Measurements from ENCODE around the gene FRMD4A.

FRMD4A gene

DNA sequence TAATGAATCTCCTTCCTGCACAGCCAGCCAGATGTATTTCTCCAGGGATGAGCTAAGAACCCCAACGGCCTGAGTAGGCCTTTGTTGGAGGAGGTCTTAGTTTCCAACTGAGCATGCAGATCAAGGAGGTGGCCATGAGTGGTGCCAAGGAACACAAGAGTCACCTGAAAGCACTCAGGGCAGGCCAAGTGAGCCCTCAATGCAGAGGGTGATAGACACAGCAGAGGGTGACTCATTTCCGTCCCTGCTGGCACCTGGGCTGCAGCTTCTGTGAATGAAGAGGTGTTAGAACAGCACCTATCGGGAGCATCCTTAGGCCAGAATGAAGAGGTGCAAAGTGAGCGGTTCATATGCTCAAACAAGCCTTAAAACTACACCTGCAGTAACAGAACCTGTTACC lies 211.8 kb downstream of the FRMD4A start:
- no peak overlapping the region for H3K4me3 ChIP-seq (ENCODE audit: control insufficient read depth, low read depth, low read length)
- no peak for DNase-seq (ENCODE audit: low read depth)
- TF ChIP-seq, protein P1, sequence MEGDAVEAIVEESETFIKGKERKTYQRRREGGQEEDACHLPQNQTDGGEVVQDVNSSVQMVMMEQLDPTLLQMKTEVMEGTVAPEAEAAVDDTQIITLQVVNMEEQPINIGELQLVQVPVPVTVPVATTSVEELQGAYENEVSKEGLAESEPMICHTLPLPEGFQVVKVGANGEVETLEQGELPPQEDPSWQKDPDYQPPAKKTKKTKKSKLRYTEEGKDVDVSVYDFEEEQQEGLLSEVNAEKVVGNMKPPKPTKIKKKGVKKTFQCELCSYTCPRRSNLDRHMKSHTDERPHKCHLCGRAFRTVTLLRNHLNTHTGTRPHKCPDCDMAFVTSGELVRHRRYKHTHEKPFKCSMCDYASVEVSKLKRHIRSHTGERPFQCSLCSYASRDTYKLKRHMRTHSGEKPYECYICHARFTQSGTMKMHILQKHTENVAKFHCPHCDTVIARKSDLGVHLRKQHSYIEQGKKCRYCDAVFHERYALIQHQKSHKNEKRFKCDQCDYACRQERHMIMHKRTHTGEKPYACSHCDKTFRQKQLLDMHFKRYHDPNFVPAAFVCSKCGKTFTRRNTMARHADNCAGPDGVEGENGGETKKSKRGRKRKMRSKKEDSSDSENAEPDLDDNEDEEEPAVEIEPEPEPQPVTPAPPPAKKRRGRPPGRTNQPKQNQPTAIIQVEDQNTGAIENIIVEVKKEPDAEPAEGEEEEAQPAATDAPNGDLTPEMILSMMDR (conservative IDR thresholded peaks at IDR 0.05; ENCODE audit: control insufficient read depth, insufficient read depth, low read depth, low read length) = no peak

DNA sequence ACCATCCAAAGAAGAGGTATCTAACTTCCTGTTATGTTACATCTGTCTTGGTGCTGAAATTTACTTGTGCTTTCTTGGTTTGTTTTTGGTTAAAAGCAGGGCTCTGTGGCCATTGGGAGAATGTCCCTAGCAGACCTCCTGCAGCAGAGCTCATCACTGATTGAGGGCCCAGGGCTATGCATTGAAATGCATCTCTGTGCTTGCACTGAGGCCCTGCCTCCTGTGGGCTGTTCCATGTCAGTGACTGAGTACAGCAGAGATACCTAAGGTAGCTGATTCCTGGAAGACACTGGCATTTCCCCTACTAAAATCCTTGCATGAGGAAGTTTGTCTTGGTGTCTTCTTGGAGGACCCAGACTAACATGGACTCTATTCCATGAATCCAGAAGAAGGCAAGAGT lies 213.9 kb downstream of the FRMD4A start:
- TF ChIP-seq, protein P1 (conservative IDR thresholded peaks at IDR 0.05; ENCODE audit: control insufficient read depth, insufficient read depth, low read depth, low read length) = no peak
- DNase-seq (ENCODE audit: low read depth) = no peak
- no peak overlapping the region for H3K4me3 ChIP-seq (ENCODE audit: control insufficient read depth, low read depth, low read length)

DNA sequence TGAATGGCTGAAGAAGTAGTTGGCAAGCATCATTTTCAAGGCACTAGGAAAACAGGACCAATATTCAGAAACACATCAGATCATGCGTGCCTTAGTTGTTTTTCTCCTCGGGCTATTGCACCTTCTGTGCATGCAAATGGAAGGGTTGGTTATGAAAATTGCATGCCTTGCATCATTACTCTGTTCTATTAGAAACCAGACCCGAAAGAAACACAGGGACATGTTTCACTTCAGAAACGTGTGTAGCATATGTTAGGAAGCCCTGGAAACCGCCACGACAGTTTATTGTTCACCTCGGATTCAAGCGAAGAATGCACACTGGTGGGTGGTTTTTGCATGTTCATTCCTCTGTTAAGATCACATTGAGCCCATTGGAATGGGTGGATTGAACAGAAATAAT lies 214.7 kb downstream of the FRMD4A start:
- H3K4me3 ChIP-seq (ENCODE audit: control insufficient read depth, low read depth, low read length) = no peak overlapping the region
- TF ChIP-seq, protein P1 (conservative IDR thresholded peaks at IDR 0.05; ENCODE audit: control insufficient read depth, insufficient read depth, low read depth, low read length) = no peak
- no peak for DNase-seq (ENCODE audit: low read depth)

DNA sequence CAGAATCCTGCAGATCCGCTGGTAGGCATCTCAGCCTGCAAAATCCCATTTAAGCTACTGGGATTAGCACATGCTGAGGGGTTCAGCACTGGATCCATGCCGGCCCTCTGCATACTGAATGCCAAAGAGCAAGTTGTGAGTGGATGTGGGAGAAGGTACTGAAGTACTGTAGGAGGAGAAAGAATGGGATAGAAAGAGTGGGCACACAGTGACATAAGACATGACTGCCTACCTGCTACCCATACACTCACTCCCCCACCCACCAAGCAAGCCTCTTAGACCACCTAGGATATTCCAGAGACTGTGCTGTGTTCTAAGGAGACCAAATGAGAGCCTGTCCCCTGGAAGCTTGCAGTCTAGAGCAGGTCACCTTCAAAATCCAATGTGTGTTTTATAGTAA lies 215.9 kb downstream of the FRMD4A start:
- no peak overlapping the region for H3K4me3 ChIP-seq (ENCODE audit: control insufficient read depth, low read depth, low read length)
- no peak for DNase-seq (ENCODE audit: low read depth)
- TF ChIP-seq, protein P1 (conservative IDR thresholded peaks at IDR 0.05; ENCODE audit: control insufficient read depth, insufficient read depth, low read depth, low read length) = no peak

DNA sequence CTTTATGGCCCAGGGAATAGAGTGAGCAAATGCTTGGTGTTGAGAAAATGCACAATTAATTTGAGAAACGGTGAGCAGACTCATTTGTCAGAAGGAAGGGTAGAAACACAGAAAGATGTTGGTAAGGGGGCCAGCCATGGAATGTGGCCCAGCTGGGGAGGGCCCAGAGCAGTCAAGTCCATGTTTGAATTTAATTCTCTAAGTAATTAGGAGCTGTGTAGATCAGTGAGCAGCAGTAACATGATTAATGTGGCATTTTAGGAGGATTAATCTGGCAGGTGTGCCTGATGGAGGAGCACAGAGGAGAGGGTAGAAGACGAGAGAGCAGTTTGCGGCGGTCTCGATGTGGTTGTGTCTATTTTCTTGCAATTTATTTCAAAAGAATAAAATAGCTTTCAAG lies 218.7 kb downstream of the FRMD4A start:
- DNase-seq (ENCODE audit: low read depth) = no peak
- TF ChIP-seq, protein P1 (conservative IDR thresholded peaks at IDR 0.05; ENCODE audit: control insufficient read depth, insufficient read depth, low read depth, low read length) = no peak
- H3K4me3 ChIP-seq (ENCODE audit: control insufficient read depth, low read depth, low read length) = no peak overlapping the region

DNA sequence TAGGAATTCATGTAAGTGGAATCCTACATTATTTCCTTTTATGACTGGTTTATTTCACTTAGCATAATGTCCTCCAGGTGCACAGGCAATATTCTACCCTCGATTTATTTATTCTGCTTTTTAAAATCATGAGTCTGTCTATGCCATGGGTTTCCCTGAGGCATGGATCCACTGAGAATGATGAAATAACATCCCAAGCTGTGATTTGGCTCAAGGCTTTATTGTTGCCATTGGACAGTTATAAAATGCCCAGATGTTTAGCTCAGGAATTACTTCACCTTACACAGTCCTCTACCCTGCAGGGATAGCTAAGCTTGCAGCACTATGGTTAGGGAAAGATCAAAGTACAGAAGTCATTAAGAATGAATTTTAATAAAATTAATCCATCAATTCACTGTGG lies 219.5 kb downstream of the FRMD4A start:
- TF ChIP-seq, protein P1 (conservative IDR thresholded peaks at IDR 0.05; ENCODE audit: control insufficient read depth, insufficient read depth, low read depth, low read length) = no peak
- DNase-seq (ENCODE audit: low read depth) = no peak
- no peak overlapping the region for H3K4me3 ChIP-seq (ENCODE audit: control insufficient read depth, low read depth, low read length)

DNA sequence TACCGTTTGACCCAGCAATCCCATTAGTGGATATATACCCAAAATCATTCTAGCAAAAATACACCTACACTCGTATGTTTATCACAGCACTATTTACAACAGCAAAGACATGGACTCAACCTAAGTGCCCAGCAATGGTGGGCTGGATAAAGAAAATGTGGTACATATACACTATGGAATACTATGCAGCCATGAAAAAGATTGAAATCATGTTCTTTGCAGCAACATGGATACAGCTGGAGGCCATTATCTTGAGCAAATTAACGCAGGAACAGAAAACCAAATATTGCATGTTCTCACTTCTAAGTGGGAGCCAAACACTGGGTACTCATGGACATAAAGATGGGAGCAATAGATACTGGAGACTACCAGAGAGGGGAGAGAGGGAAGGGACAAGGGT lies 223.9 kb downstream of the FRMD4A start:
- H3K4me3 ChIP-seq (ENCODE audit: control insufficient read depth, low read depth, low read length) = no peak overlapping the region
- TF ChIP-seq, protein P1 (conservative IDR thresholded peaks at IDR 0.05; ENCODE audit: control insufficient read depth, insufficient read depth, low read depth, low read length) = no peak
- DNase-seq (ENCODE audit: low read depth) = no peak
